DLD1 (cell line): ENCODE results near the gene SLC7A1.

Experiments
- in situ Hi-C: cut with HindIII; loops from 2 replicates; pipeline ENCODE4 v1.10.0; 2017; ENCODE audit warnings: low sequenced_read_pairs

SLC7A1 gene

GRCh38 chr13:29511980-29512379 lies 83.5 kb downstream of the SLC7A1 start:
- in situ Hi-C loops: no loop called here

GRCh38 chr13:29511106-29511796 lies 84.2 kb downstream of the SLC7A1 start:
- in situ Hi-C loops: no loop called here

- in situ Hi-C loops: no loop called here
Measured at GRCh38 chr13:29510651-29511084, 84.8 kb downstream of the SLC7A1 start.

GRCh38 chr13:29509999-29510589 lies 85.4 kb downstream of the SLC7A1 start:
- in situ Hi-C loops: no loop called here

- in situ Hi-C loops: no loop called here
Measured at GRCh38 chr13:29508876-29509252, 86.6 kb downstream of the SLC7A1 start.

GRCh38 chr13:29508130-29508875 lies 87.2 kb downstream of the SLC7A1 start:
- in situ Hi-C loops: no loop called here

- in situ Hi-C loops: no loop called here
Measured at GRCh38 chr13:29507356-29507755, 88.1 kb downstream of the SLC7A1 start.

- in situ Hi-C loops: no loop called here
Measured at GRCh38 chr13:29505950-29506349, 89.5 kb downstream of the SLC7A1 start.

- in situ Hi-C loops: no loop called here
Measured at GRCh38 chr13:29505511-29505910, 90.0 kb downstream of the SLC7A1 start.

- in situ Hi-C loops: no loop called here
Measured at GRCh38 chr13:29504691-29505090, 90.8 kb downstream of the SLC7A1 start.

GRCh38 chr13:29503041-29503837 lies 92.2 kb downstream of the SLC7A1 start:
- in situ Hi-C loops: no loop called here

GRCh38 chr13:29502391-29503008 lies 93.0 kb downstream of the SLC7A1 start:
- in situ Hi-C loops: no loop called here

- in situ Hi-C loops: no loop called here
Measured at GRCh38 chr13:29501674-29502073, 93.8 kb downstream of the SLC7A1 start.

- in situ Hi-C loops: no loop called here
Measured at GRCh38 chr13:29500386-29500785, 95.1 kb downstream of the SLC7A1 start.

GRCh38 chr13:29499506-29500165 lies 95.9 kb downstream of the SLC7A1 start:
- in situ Hi-C loops: no loop called here

GRCh38 chr13:29498426-29499040 lies 97.0 kb downstream of the SLC7A1 start:
- in situ Hi-C loops: no loop called here

GRCh38 chr13:29497137-29497654 lies 98.3 kb downstream of the SLC7A1 start:
- in situ Hi-C loops: no loop called here

GRCh38 chr13:29496241-29496712 lies 99.2 kb downstream of the SLC7A1 start:
- in situ Hi-C loops: no loop called here

GRCh38 chr13:29494520-29494919 lies 101.0 kb downstream of the SLC7A1 start:
- in situ Hi-C loops: no loop called here
